ENCODE measurements around the gene OCEL1. TPM values are rescaled to one million over a fixed set of nuclear protein-coding genes. Genes with fewer than 3 reads are reported as not detected.
A peak's percentile ranks its signal among the peaks of the same experiment; 100 is the strongest.

The OCEL1 gene
- total and polyA plus RNA-seq, 8 donors, result 9.7 to 38.0 (median 12.7) TPM

DNA sequence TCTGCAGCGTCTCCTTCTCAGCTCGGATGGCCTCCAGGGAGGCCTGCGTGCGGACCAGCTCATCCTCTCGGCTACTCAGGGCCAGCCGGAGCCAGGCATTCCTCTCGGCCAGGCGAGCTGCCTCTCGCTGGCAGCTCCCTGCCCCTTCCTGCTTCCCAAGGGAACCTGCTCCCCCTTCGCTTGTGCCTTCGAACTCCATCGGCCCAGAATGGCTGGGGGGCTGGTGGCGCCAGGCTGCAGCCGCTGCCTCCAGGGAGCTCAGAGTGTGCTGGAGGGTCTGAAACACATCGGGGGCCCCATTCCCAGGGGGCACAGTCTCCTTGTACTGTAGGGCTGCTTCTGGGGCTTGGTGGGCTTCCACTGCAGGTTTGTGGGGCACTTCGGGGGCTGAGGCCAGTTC lies 36.5 kb downstream of the OCEL1 start:
- Histone ChIP-seq H3K36me3 (peaks cover 0 to 17% of the 10 kb centered on the region in 2 donors), H3K4me3 (peak overlapping the region in 1 of 2 donors; percentile 44), H3K27me3 (no peaks in the 10 kb centered on the region), H3K27ac (no peak overlapping the region), H3K9me3 (no peaks in the 10 kb centered on the region), H3K4me1 (peaks cover 0 to 3% of the 10 kb centered on the region in 2 donors)
- intact Hi-C loops (cut with DNase I), result no loop called here
- TF ChIP-seq, protein P1, sequence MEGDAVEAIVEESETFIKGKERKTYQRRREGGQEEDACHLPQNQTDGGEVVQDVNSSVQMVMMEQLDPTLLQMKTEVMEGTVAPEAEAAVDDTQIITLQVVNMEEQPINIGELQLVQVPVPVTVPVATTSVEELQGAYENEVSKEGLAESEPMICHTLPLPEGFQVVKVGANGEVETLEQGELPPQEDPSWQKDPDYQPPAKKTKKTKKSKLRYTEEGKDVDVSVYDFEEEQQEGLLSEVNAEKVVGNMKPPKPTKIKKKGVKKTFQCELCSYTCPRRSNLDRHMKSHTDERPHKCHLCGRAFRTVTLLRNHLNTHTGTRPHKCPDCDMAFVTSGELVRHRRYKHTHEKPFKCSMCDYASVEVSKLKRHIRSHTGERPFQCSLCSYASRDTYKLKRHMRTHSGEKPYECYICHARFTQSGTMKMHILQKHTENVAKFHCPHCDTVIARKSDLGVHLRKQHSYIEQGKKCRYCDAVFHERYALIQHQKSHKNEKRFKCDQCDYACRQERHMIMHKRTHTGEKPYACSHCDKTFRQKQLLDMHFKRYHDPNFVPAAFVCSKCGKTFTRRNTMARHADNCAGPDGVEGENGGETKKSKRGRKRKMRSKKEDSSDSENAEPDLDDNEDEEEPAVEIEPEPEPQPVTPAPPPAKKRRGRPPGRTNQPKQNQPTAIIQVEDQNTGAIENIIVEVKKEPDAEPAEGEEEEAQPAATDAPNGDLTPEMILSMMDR (IDR thresholded peaks at IDR 0.05), result no peak
- no peak for ATAC-seq
- DNase-seq, result no peak

- Histone ChIP-seq H3K9me3 (no peaks in the 10 kb centered on the region), H3K36me3 (peaks cover 0 to 13% of the 10 kb centered on the region in 2 donors), H3K4me1 (peaks cover 6 to 17% of the 10 kb centered on the region in 2 donors), H3K27me3 (no peaks in the 10 kb centered on the region), H3K4me3 (peak overlapping the region in 1 of 2 donors; percentile 44), H3K27ac (peak overlapping the region; percentile 57 to 74)
- intact Hi-C loops (cut with DNase I), result no loop called here
- TF ChIP-seq, protein P1 (IDR thresholded peaks at IDR 0.05), result no peak
- DNase-seq (no peak), ATAC-seq (no peak)
Measured at GRCh38 chr19:17263712-17264640, 38.0 kb downstream of the OCEL1 start.

GRCh38 chr19:17264641-17264979 lies 38.6 kb downstream of the OCEL1 start, which contains the start of gene USHBP1:
Gene USHBP1, minus strand, starts transcription at chr19:17264745. Its CDS starts 446 bp downstream, at chr19:17264299.
- intact Hi-C loops (cut with DNase I), result no loop called here
- peaks cover 0 to 13% of the 10 kb centered on the region in 2 donors for H3K36me3 ChIP-seq
- no peaks in the 10 kb centered on the region for H3K9me3 ChIP-seq
- DNase-seq (no peak), ATAC-seq (no peak)
- H3K4me1 ChIP-seq, result peaks cover 6 to 18% of the 10 kb centered on the region in 2 donors
- H3K27ac ChIP-seq, result peak within 1 kb of the TSS; percentile 57 to 74
- peak within 1 kb of the TSS in 1 of 2 donors; percentile 44 for H3K4me3 ChIP-seq
- no peaks in the 10 kb centered on the region for H3K27me3 ChIP-seq
- TF ChIP-seq, protein P1 (IDR thresholded peaks at IDR 0.05), result no peak

DNA sequence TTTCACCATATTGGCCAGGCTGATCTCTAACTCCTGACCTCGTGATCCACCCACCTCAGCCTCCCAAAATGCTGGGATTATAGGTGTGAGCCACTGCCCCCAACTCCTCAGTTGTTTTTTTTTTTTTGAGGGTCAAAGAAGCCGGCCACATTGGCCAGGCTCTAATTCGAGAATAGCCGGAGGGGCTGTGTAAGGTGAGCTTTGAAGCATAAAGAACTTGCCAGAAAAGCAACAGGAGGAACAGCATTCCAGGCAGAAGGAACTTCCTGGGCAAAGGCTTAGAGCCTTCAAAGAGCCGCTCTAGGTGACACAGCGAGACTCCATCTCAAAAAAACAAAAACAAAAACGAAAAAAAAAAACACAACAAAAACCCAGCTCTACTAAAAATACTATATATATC lies 40.0 kb downstream of the OCEL1 start:
- Histone ChIP-seq H3K4me1 (peaks cover 6 to 16% of the 10 kb centered on the region in 2 donors), H3K9me3 (no peaks in the 10 kb centered on the region), H3K27me3 (no peaks in the 10 kb centered on the region), H3K36me3 (peaks cover 0 to 25% of the 10 kb centered on the region in 2 donors), H3K27ac (peak overlapping the region in 1 of 2 donors; percentile 77), H3K4me3 (no peak overlapping the region)
- no peak for ATAC-seq
- intact Hi-C loops (cut with DNase I), result no loop called here
- DNase-seq, result no peak
- TF ChIP-seq, protein P1 (IDR thresholded peaks at IDR 0.05), result no peak

GRCh38 chr19:17266589-17266974 lies 40.6 kb downstream of the OCEL1 start:
- no peaks in the 10 kb centered on the region for H3K9me3 ChIP-seq
- peaks cover 6 to 15% of the 10 kb centered on the region in 2 donors for H3K4me1 ChIP-seq
- peak overlapping the region in 1 of 2 donors; percentile 83 for H3K4me3 ChIP-seq
- DNase-seq (no peak), ATAC-seq (no peak)
- intact Hi-C loops (cut with DNase I), result no loop called here
- H3K27ac ChIP-seq, result peak overlapping the region in 1 of 2 donors; percentile 77
- H3K27me3 ChIP-seq, result no peaks in the 10 kb centered on the region
- TF ChIP-seq, protein P1 (IDR thresholded peaks at IDR 0.05), result no peak
- peaks cover 0 to 31% of the 10 kb centered on the region in 2 donors for H3K36me3 ChIP-seq

Data from left lung (tissue), 10 donors.